DMS53 (cell line): ENCODE measurements around the gene VAMP8.

Experiments used
- DNase-seq: peaks from one replicate; lab custom pipeline; 2025; lab: John Stamatoyannopoulos, UW

Gene VAMP8

GRCh38 chr2:85619617-85620016 lies 42.2 kb downstream of the VAMP8 start:
- no peak for DNase-seq

GRCh38 chr2:85621338-85621737 lies 44.0 kb downstream of the VAMP8 start:
- no peak for DNase-seq

GRCh38 chr2:85623991-85624390 lies 46.6 kb downstream of the VAMP8 start:
- DNase-seq = no peak

- DNase-seq = no peak
Observed at GRCh38 chr2:85628658-85629057, 51.3 kb downstream of the VAMP8 start.

GRCh38 chr2:85631316-85631715 lies 53.9 kb downstream of the VAMP8 start:
- DNase-seq = no peak
